IMR-90 (cell line): ENCODE measurements around the gene FNBP1. TPM values are rescaled to one million over a fixed set of nuclear protein-coding genes. Genes with fewer than 3 reads are reported as not detected.

ENCODE experiments used
- ATAC-seq: fragments of 200-7000 bp; cut with Tn5 transposase; 2 replicates; pipeline ENCODE4 v1.9.1; 2020; ENCODE audit warnings: low read depth, mild to moderate bottlenecking, moderate library complexity
- BruUV-seq: library from RNA; stranded (reverse); fragments of 400-500 nt; replicated peaks from 2 replicates; lab custom pipeline; 2021; lab: Mats Ljungman, UMichigan
- CTCF ChIA-PET: fragments of 300-600 bp; formaldehyde crosslinking; extraction: SDS; loops from one replicate; lab custom pipeline; 2021; ENCODE audit warnings: antibody characterized with exemption; lab: Yijun Ruan, JAX
- POLR2A ChIA-PET: fragments of 300-600 bp; sonication (Branson Sonifier 250); formaldehyde crosslinking; loops from one replicate; lab custom pipeline; 2022; ENCODE audit warnings: antibody characterized with exemption; ENCODE audit not compliant: unreplicated experiment; lab: Charles Lee
- DNase-seq: peaks from one replicate; pipeline ENCODE4 v3.0.0; 2013
- H2AFZ ChIP-seq: replicated peaks from 2 replicates; pipeline ENCODE3; 2013; ENCODE audit warnings: low read length, mild to moderate bottlenecking; ENCODE audit not compliant: poor library complexity
- H2AK5ac ChIP-seq: 2 replicates; pipeline ENCODE4 v1.6.1; 2013; ENCODE audit warnings: low read depth, low read length, inconsistent platforms
- H2AK9ac ChIP-seq: replicated peaks from 2 replicates; pipeline ENCODE3; 2013; ENCODE audit warnings: mild to moderate bottlenecking, low read depth, low read length, moderate library complexity; ENCODE audit not compliant: poor library complexity
- H2BK120ac ChIP-seq: 2 replicates; pipeline ENCODE4 v1.6.1; 2013; ENCODE audit warnings: low read depth, low read length, inconsistent platforms
- H2BK15ac ChIP-seq: 3 replicates; pipeline ENCODE4 v1.6.1; 2013; ENCODE audit warnings: low read depth, low read length, inconsistent platforms
- H2BK20ac ChIP-seq: 2 replicates; pipeline ENCODE4 v1.6.1; 2013; ENCODE audit warnings: low read depth, mild to moderate bottlenecking, inconsistent platforms, low read length, moderate library complexity
- H2BK5ac ChIP-seq: 2 replicates; pipeline ENCODE4 v1.6.1; 2013; ENCODE audit warnings: mild to moderate bottlenecking, low read depth, low read length, inconsistent platforms; ENCODE audit not compliant: poor library complexity, severe bottlenecking
- H3K14ac ChIP-seq: replicated peaks from 2 replicates; pipeline ENCODE4 v1.6.1; 2013; ENCODE audit warnings: low read depth, low read length, inconsistent platforms
- H3K18ac ChIP-seq: 2 replicates; pipeline ENCODE4 v1.6.1; 2013; ENCODE audit warnings: low read depth, low read length, control low read depth
- H3K23ac ChIP-seq: 2 replicates; pipeline ENCODE4 v1.6.1; 2013; ENCODE audit warnings: low read depth, low read length, inconsistent platforms
- H3K27ac ChIP-seq: 2 replicates; pipeline ENCODE4 v1.5.1; 2013; ENCODE audit warnings: mild to moderate bottlenecking, control low read depth, low read length; ENCODE audit not compliant: insufficient read depth
- H3K27me3 ChIP-seq: 2 replicates; pipeline ENCODE4 v1.6.1; 2013; ENCODE audit warnings: low read length; ENCODE audit not compliant: control insufficient read depth, insufficient read depth
- H3K36me3 ChIP-seq: 2 replicates; pipeline ENCODE4 v1.6.1; 2013; ENCODE audit warnings: low read length, mixed read lengths; ENCODE audit not compliant: control insufficient read depth, insufficient read depth
- H3K4ac ChIP-seq: 2 replicates; pipeline ENCODE4 v1.6.1; 2013; ENCODE audit warnings: low read depth, low read length, inconsistent platforms
- H3K4me1 ChIP-seq: 2 replicates; pipeline ENCODE4 v1.6.1; 2013; ENCODE audit warnings: low read length, mixed read lengths; ENCODE audit not compliant: control insufficient read depth, insufficient read depth
- H3K4me2 ChIP-seq: 2 replicates; pipeline ENCODE4 v1.6.1; 2013; ENCODE audit warnings: low read depth, mild to moderate bottlenecking, control low read depth, low read length, moderate library complexity
- H3K4me3 ChIP-seq: 2 replicates; pipeline ENCODE4 v1.5.1; 2013; ENCODE audit warnings: low read depth, mild to moderate bottlenecking, control low read depth, low read length, moderate library complexity; ENCODE audit not compliant: insufficient read depth
- H3K56ac ChIP-seq: 2 replicates; pipeline ENCODE4 v1.6.1; 2013; ENCODE audit warnings: low read length, inconsistent platforms; ENCODE audit not compliant: insufficient read depth; ENCODE audit errors: extremely low read depth
- H3K79me1 ChIP-seq, 2 experiments: 2 replicates each; pipeline ENCODE4 v1.6.1; 2013; ENCODE audit warnings: low read length in 2 of 2, inconsistent platforms in 1 of 2, low read depth in 1 of 2
- H3K9ac ChIP-seq: 2 replicates; pipeline ENCODE4 v1.6.1; 2013; ENCODE audit warnings: low read depth, low read length, control low read depth
- H3K9me1 ChIP-seq: 2 replicates; pipeline ENCODE4 v1.6.1; 2013; ENCODE audit warnings: low read length, inconsistent platforms; ENCODE audit not compliant: insufficient read depth
- H3K9me3 ChIP-seq: 2 replicates; pipeline ENCODE4 v1.6.1; 2013; ENCODE audit warnings: low read length; ENCODE audit not compliant: control insufficient read depth, insufficient read depth
- H4K20me1 ChIP-seq: 2 replicates; pipeline ENCODE4 v1.6.1; 2013; ENCODE audit warnings: low read length, inconsistent platforms; ENCODE audit not compliant: insufficient read depth
- H4K5ac ChIP-seq: 2 replicates; pipeline ENCODE4 v1.6.1; 2013; ENCODE audit warnings: mild to moderate bottlenecking, low read depth, low read length, control low read depth
- H4K8ac ChIP-seq, 2 experiments: 2 replicates each; pipeline ENCODE4 v1.6.1; 2013; ENCODE audit warnings: low read depth in 2 of 2, low read length in 2 of 2, control low read depth in 1 of 2, inconsistent platforms in 1 of 2
- H4K91ac ChIP-seq: 2 replicates; pipeline ENCODE4 v1.6.1; 2013; ENCODE audit warnings: low read depth, low read length, inconsistent platforms; ENCODE audit not compliant: insufficient read depth
- CEBPB ChIP-seq: IDR thresholded peaks from 2 replicates; pipeline ENCODE4 v1.6.1; 2012; ENCODE audit warnings: low read depth, low read length, improper control_type of control experiment
- CHD1 ChIP-seq: IDR thresholded peaks from 2 replicates; pipeline ENCODE4 v1.6.1; 2012; ENCODE audit warnings: low read depth, low read length, improper control_type of control experiment
- CTCF ChIP-seq: conservative IDR thresholded peaks from 2 replicates; pipeline ENCODE4 v1.5.1; 2012; ENCODE audit warnings: mild to moderate bottlenecking, low read depth, low read length, improper control_type of control experiment
- FOS ChIP-seq: fragments of 150-350 bp; IDR thresholded peaks from 2 replicates; pipeline ENCODE4 v1.6.1; 2016; ENCODE audit warnings: low read depth, low read length
- MAFK ChIP-seq: IDR thresholded peaks from 2 replicates; pipeline ENCODE4 v1.6.1; 2012; ENCODE audit warnings: low read depth, low read length, improper control_type of control experiment
- MAZ ChIP-seq: IDR thresholded peaks from 2 replicates; pipeline ENCODE4 v1.6.1; 2012; ENCODE audit warnings: low read depth, mild to moderate bottlenecking, low read length, improper control_type of control experiment, moderate library complexity, borderline replicate concordance
- MXI1 ChIP-seq: IDR thresholded peaks from 2 replicates; pipeline ENCODE4 v1.6.1; 2012; ENCODE audit warnings: low read depth, mild to moderate bottlenecking, low read length, moderate library complexity, borderline replicate concordance
- NFE2L2 ChIP-seq: fragments of 150-350 bp; IDR thresholded peaks from 2 replicates; pipeline ENCODE4 v1.6.1; 2016; ENCODE audit warnings: low read depth, mild to moderate bottlenecking, low read length
- POLR2A ChIP-seq: IDR thresholded peaks from 2 replicates; pipeline ENCODE4 v1.6.1; 2012; ENCODE audit warnings: mild to moderate bottlenecking, low read depth, low read length
- RAD21 ChIP-seq: IDR thresholded peaks from 2 replicates; pipeline ENCODE4 v1.6.1; 2012; ENCODE audit warnings: low read length, improper control_type of control experiment
- RCOR1 ChIP-seq: IDR thresholded peaks from 2 replicates; pipeline ENCODE4 v1.6.1; 2012; ENCODE audit warnings: mild to moderate bottlenecking, low read length, improper control_type of control experiment; ENCODE audit not compliant: insufficient replicate concordance
- RFX5 ChIP-seq: IDR thresholded peaks from 2 replicates; pipeline ENCODE4 v1.8.0; 2012; ENCODE audit warnings: low read depth, mild to moderate bottlenecking, low read length, moderate library complexity
- SMC3 ChIP-seq: fragments of 150-350 bp; IDR thresholded peaks from 2 replicates; pipeline ENCODE4 v1.6.1; 2016; ENCODE audit warnings: low read depth, mild to moderate bottlenecking, antibody characterized with exemption, low read length, moderate library complexity
- USF2 ChIP-seq: fragments of 150-350 bp; IDR thresholded peaks from 2 replicates; pipeline ENCODE4 v1.6.1; 2017; ENCODE audit warnings: mild to moderate bottlenecking, antibody characterized with exemption, low read length, low read depth
- WGBS, 2 experiments: methylation state at CpG; one replicate each; pipeline versions ENCODE4 v1.1.5 to v1.1.7; 2013; ENCODE audit warnings: missing lambda C conversion rate in 2 of 2; ENCODE audit not compliant: insufficient read length in 1 of 2; ENCODE audit errors: extremely low coverage in 2 of 2; 5-methylcytosine and 5-hydroxymethylcytosine counted together
- dilution Hi-C: fragments of 300-500 bp; cut with HindIII; formaldehyde crosslinking; loops from one replicate; pipeline ENCODE4 v1.14.3; 2018; ENCODE audit warnings: low sequenced_read_pairs; ENCODE audit not compliant: unreplicated experiment
- in situ Hi-C: fragments of 300-500 bp; cut with MboI; formaldehyde crosslinking; loops from 3 replicates; pipeline ENCODE4 v1.14.3; 2019; ENCODE audit warnings: low sequenced_read_pairs, inconsistent platforms, mixed read lengths
- intact Hi-C: fragments of 100-400 bp; cut with micrococcal nuclease; formaldehyde crosslinking; loops from 2 replicates; pipeline ENCODE4 v1.10.0; 2022
- polyA plus RNA-seq, 3 experiments: library from polyadenylated mRNA; depleted of rRNA; stranded (reverse); fragments of >200 nt; gene quantifications; 2 replicates each; pipeline ENCODE4 v1.2.3, GENCODE V29; 2012; ENCODE audit warnings: low replicate concordance in 1 of 3
- total RNA-seq: library from RNA; depleted of rRNA; stranded (reverse); fragments of >200 nt; gene quantifications from 2 replicates; pipeline ENCODE4 v1.2.3, GENCODE V29; 2012

FNBP1 gene
- total and polyA plus RNA-seq, 2 of the 4 experiments (the other 2 are of a cell fraction), result 10.3 to 15.4 TPM

- Histone ChIP-seq H4K20me1 (no peaks in the 10 kb centered on the region), H3K18ac (no peak overlapping the region), H3K4ac (0 out of 2 replicates have a peak overlapping the region, but pooled peaks have one; percentile 10), H3K27ac (no peak overlapping the region; the same call in 1 of the 2 replicates), H4K91ac (no peak overlapping the region), H2AK5ac (peak overlapping the region; percentile 52; the same call in 1 of the 2 replicates), H3K23ac (no peak overlapping the region), H3K36me3 (peaks cover 11% of the 10 kb centered on the region), H3K9me3 (no peaks in the 10 kb centered on the region), H2BK15ac (no peak overlapping the region), H2BK5ac (peak overlapping the region; percentile 22), H3K79me1 (peaks cover 0 to 3% of the 10 kb centered on the region in 2 experiments; a peak in 1 of 4 replicates), H3K27me3 (no peaks in the 10 kb centered on the region), H3K4me1 (peaks cover 30% of the 10 kb centered on the region), H2AK9ac (no peak overlapping the region), H3K14ac (no peak overlapping the region), H3K9me1 (peaks cover 17% of the 10 kb centered on the region), H4K8ac (peak overlapping the region in 1 of 2 experiments; percentile 12; a peak in 1 of 4 replicates), H2BK120ac (no peak overlapping the region), H2BK20ac (no peak overlapping the region), H3K56ac (0 out of 2 replicates have a peak overlapping the region, but pooled peaks have one; percentile 21), H2AFZ (no peak overlapping the region), H3K9ac (no peak overlapping the region; the same call in 1 of the 2 replicates), H3K4me3 (no peak overlapping the region), H4K5ac (no peak overlapping the region), H3K4me2 (peak overlapping the region; percentile 58; the same call in 1 of the 2 replicates)
- ATAC-seq (peak; percentile 5; the same call in 1 of the 2 replicates), DNase-seq (peak; percentile 81)
- in situ Hi-C loops, result loop anchor here (25.0 kb wide), 1 partner anchor 175 kb away; the partner anchor contains the start of gene GPR107
- intact Hi-C loops, result loop anchor here (5.0 to 10.0 kb wide), 3 partner anchors 75 to 347 kb away; no protein-coding TSS in a partner anchor
- TSS peak; percentile 60 for BruUV-seq
- TF ChIP-seq MAZ (no peak), RFX5 (no peak), NFE2L2 (no peak), RCOR1 (no peak), FOS (peak; percentile 41; the same call in 1 of the 2 replicates), MXI1 (no peak), CTCF (peak; percentile 48), USF2 (no peak), POLR2A (0 out of 2 replicates have a peak, but pooled peaks have one; percentile 25), CHD1 (no peak), CEBPB (no peak), RAD21 (peak; percentile 63), MAFK (no peak), SMC3 (peak; percentile 23; the same call in 1 of the 2 replicates)
- 24% methylated on average over 6 of the region's 27 CpGs; no CpG with 5 or more reads in 1 of the 2 experiments for WGBS, 2 experiments
- dilution Hi-C loops, result no loop called here
- POLR2A ChIA-PET, result interaction anchor here (0.5 kb wide), 1 partner anchor 47 kb away, joined by 12 read pairs; no protein-coding TSS in a partner anchor
- CTCF ChIA-PET, result no interaction called here
Observed at GRCh38 chr9:129887334-129888292, 155.4 kb downstream of the FNBP1 start.
